Panc1 (cell line): ENCODE measurements around the gene TBX21. TPM values are rescaled to one million over a fixed set of nuclear protein-coding genes. Genes with fewer than 3 reads are reported as not detected.
A peak's percentile ranks its signal among the peaks of the same experiment; 100 is the strongest.

ENCODE experiments used
- ATAC-seq: fragments of 200-7000 bp; cut with Tn5 transposase; 2 replicates; pipeline ENCODE4 v1.9.1; 2020; ENCODE audit warnings: mild to moderate bottlenecking, moderate library complexity
- BruUV-seq: library from RNA; stranded (reverse); fragments of 400-500 nt; replicated peaks from 2 replicates; lab custom pipeline; 2021; lab: Mats Ljungman, UMichigan
- CTCF ChIA-PET: fragments of 300-600 bp; sonication (Branson Sonifier 250); formaldehyde crosslinking; loops from one replicate; lab custom pipeline; 2022; ENCODE audit warnings: antibody characterized with exemption; lab: Charles Lee
- POLR2A ChIA-PET: fragments of 300-600 bp; sonication (Branson Sonifier 250); formaldehyde crosslinking; loops from one replicate; lab custom pipeline; 2022; ENCODE audit warnings: antibody characterized with exemption; lab: Charles Lee
- DNase-seq: peaks from one replicate; pipeline ENCODE4 v3.0.0-alpha.2; 2010; ENCODE audit warnings: low read depth, low spot score
- H3K27ac ChIP-seq: 2 replicates; pipeline ENCODE4 v1.5.1; 2011; ENCODE audit warnings: mild to moderate bottlenecking, low read length, inconsistent platforms
- H3K27me3 ChIP-seq: fragments of 200-500 bp; sonication (Bioruptor generic); 2 replicates; pipeline ENCODE4 v1.6.0; 2014; ENCODE audit warnings: low read length, inconsistent platforms; ENCODE audit not compliant: control insufficient read depth, insufficient read depth
- H3K36me3 ChIP-seq: fragments of 200-500 bp; sonication (Bioruptor generic); 2 replicates; pipeline ENCODE4 v1.5.1; 2014; ENCODE audit warnings: inconsistent platforms, mild to moderate bottlenecking, low read length, moderate library complexity; ENCODE audit not compliant: control insufficient read depth, insufficient read depth
- H3K4me1 ChIP-seq: 2 replicates; pipeline ENCODE4 v1.5.1; 2011; ENCODE audit warnings: inconsistent platforms, mild to moderate bottlenecking, low read length, moderate library complexity; ENCODE audit not compliant: control insufficient read depth, insufficient read depth
- H3K4me3 ChIP-seq, 2 experiments: 2 replicates each; pipeline ENCODE4 v1.5.1; 2011 to 2012; ENCODE audit warnings: low read depth in 2 of 2, low read length in 2 of 2, mild to moderate bottlenecking in 2 of 2, inconsistent platforms in 1 of 2, moderate library complexity in 1 of 2
- H3K9me3 ChIP-seq: fragments of 200-500 bp; sonication (Bioruptor generic); 2 replicates; pipeline ENCODE4 v1.5.1; 2014; ENCODE audit warnings: low read depth, mild to moderate bottlenecking, inconsistent platforms, low read length, moderate library complexity; ENCODE audit not compliant: control insufficient read depth, insufficient read depth
- CTCF ChIP-seq: fragments of 450-650 bp; IDR thresholded peaks from 2 replicates; pipeline ENCODE4 v1.5.1; 2017; ENCODE audit warnings: mild to moderate bottlenecking
- POLR2AphosphoS5 ChIP-seq: IDR thresholded peaks from 2 replicates; pipeline ENCODE4 v1.6.1; 2012; ENCODE audit warnings: mild to moderate bottlenecking, low read depth, low read length, moderate library complexity
- SIN3A ChIP-seq: IDR thresholded peaks from 2 replicates; pipeline ENCODE4 v1.6.1; 2012; ENCODE audit warnings: low read depth, mild to moderate bottlenecking, low read length, moderate library complexity, borderline replicate concordance; ENCODE audit not compliant: insufficient read depth
- TCF7L2 ChIP-seq: IDR thresholded peaks from 2 replicates; pipeline ENCODE4 v1.6.1; 2011; ENCODE audit warnings: mild to moderate bottlenecking, low read depth, low read length, inconsistent platforms
- in situ Hi-C: cut with HindIII; loops from 2 replicates; pipeline ENCODE4 v1.10.0; 2016; ENCODE audit warnings: low sequenced_read_pairs, low pct_unique_long_range_greater_than_20kb
- intact Hi-C: fragments of 100-400 bp; cut with micrococcal nuclease; formaldehyde crosslinking; loops from one replicate; pipeline ENCODE4 v1.10.0; 2022; ENCODE audit not compliant: unreplicated experiment
- total RNA-seq: library from RNA; stranded (reverse); gene quantifications from one replicate; pipeline ENCODE4 v1.2.1, GENCODE V29; 2021; ENCODE audit not compliant: unreplicated experiment
- TF ChIP-seq, protein P1 (sequence below), 2 experiments: IDR thresholded peaks; 2 replicates each; pipeline ENCODE4 v1.6.1; 2011 to 2012; ENCODE audit warnings: low read depth in 2 of 2, control low read depth in 1 of 2, low read length in 1 of 2, mild to moderate bottlenecking in 1 of 2, moderate library complexity in 1 of 2; ENCODE audit not compliant: insufficient read depth in 1 of 2

The TBX21 gene
- total RNA-seq, 1 experiment from 2014 or later, result 0.10 TPM

GRCh38 chr17:47717261-47717697 lies 15.8 kb upstream of the TBX21 start:
- no peaks in the 10 kb centered on the region for H3K36me3 ChIP-seq
- no TSS peak for BruUV-seq
- in situ Hi-C loops (no loop called here), intact Hi-C loops (no loop called here)
- no peak overlapping the region for H3K4me3 ChIP-seq
- TF ChIP-seq CTCF (no peak; the same call in 1 of the 2 replicates), POLR2AphosphoS5 (no peak), SIN3A (no peak), TCF7L2 (no peak)
- TF ChIP-seq, protein P1, sequence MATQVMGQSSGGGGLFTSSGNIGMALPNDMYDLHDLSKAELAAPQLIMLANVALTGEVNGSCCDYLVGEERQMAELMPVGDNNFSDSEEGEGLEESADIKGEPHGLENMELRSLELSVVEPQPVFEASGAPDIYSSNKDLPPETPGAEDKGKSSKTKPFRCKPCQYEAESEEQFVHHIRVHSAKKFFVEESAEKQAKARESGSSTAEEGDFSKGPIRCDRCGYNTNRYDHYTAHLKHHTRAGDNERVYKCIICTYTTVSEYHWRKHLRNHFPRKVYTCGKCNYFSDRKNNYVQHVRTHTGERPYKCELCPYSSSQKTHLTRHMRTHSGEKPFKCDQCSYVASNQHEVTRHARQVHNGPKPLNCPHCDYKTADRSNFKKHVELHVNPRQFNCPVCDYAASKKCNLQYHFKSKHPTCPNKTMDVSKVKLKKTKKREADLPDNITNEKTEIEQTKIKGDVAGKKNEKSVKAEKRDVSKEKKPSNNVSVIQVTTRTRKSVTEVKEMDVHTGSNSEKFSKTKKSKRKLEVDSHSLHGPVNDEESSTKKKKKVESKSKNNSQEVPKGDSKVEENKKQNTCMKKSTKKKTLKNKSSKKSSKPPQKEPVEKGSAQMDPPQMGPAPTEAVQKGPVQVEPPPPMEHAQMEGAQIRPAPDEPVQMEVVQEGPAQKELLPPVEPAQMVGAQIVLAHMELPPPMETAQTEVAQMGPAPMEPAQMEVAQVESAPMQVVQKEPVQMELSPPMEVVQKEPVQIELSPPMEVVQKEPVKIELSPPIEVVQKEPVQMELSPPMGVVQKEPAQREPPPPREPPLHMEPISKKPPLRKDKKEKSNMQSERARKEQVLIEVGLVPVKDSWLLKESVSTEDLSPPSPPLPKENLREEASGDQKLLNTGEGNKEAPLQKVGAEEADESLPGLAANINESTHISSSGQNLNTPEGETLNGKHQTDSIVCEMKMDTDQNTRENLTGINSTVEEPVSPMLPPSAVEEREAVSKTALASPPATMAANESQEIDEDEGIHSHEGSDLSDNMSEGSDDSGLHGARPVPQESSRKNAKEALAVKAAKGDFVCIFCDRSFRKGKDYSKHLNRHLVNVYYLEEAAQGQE (IDR thresholded peaks at IDR 0.05; ENCODE audit: insufficient read depth in 1 of 2, low read depth in 2 of 2, low read length in 1 of 2), result no peak
- H3K27ac ChIP-seq, result no peak overlapping the region
- ChIA-PET POLR2A (no interaction called here), CTCF (no interaction called here)
- no peaks in the 10 kb centered on the region for H3K9me3 ChIP-seq
- ATAC-seq, result no peak
- H3K27me3 ChIP-seq, result peaks cover 5% of the 10 kb centered on the region; the same call in 1 of the 2 replicates
- no peak for DNase-seq
- H3K4me1 ChIP-seq, result peaks cover 3% of the 10 kb centered on the region; the same call in 1 of the 2 replicates

DNA sequence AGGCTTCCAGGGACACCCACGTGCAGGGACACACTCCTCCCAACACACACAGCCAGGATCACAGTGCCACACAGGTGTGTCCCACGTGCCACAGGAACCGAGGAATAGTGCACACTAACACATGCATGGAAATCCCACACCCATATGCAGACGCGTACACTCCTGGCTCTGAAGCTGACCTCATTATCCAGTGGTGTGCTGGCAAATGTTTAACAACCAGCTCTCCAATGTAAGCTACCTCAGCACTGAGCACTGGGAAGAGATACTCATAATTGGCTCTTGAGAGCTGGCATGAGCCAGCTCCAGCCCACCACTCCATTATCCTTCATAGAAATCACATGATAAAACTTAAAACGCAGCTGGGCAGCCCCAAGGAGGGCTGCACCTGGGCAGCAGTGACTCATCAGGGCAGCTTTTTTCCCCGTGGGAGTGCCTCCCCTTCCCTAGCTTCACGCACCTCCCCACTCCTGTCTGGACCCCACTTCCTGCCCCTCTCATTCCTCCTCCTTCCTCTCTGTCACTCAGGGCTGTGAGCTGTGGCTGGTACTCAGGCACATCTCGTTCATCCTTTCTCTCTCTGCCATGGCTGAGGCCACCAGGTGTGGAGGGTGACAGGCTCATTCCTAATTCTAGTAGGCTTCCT lies 14.9 kb upstream of the TBX21 start:
- Histone ChIP-seq H3K27ac (no peak overlapping the region), H3K9me3 (no peaks in the 10 kb centered on the region), H3K27me3 (no peaks in the 10 kb centered on the region), H3K4me1 (peaks cover 3% of the 10 kb centered on the region; the same call in 1 of the 2 replicates), H3K4me3 (no peak overlapping the region), H3K36me3 (no peaks in the 10 kb centered on the region)
- in situ Hi-C loops (no loop called here), intact Hi-C loops (no loop called here)
- ATAC-seq, result peak; percentile 25; the same call in 1 of the 2 replicates
- CTCF ChIA-PET, result interaction anchor here (0.9 kb wide), 1 partner anchor 83 kb away, joined by 3 read pairs; no protein-coding TSS in a partner anchor
- no TSS peak for BruUV-seq
- POLR2A ChIA-PET, result no interaction called here
- TF ChIP-seq, protein P1 (IDR thresholded peaks at IDR 0.05; ENCODE audit: insufficient read depth in 1 of 2, low read depth in 2 of 2, low read length in 1 of 2), result no peak
- DNase-seq, result no peak
